IPS-18a (cell line): ENCODE results near the gene SAMD14.

Experiments
- H3K27ac ChIP-seq: one replicate; pipeline ENCODE4 v1.5.1; 2013; ENCODE audit warnings: low read length
- H3K27me3 ChIP-seq: one replicate; pipeline ENCODE4 v1.6.1; 2013; ENCODE audit warnings: mild to moderate bottlenecking, low read length; ENCODE audit not compliant: control insufficient read depth, insufficient read depth
- H3K36me3 ChIP-seq: one replicate; pipeline ENCODE4 v1.6.1; 2013; ENCODE audit warnings: low read depth, low read length; ENCODE audit not compliant: control insufficient read depth
- H3K4me1 ChIP-seq: one replicate; pipeline ENCODE4 v1.6.1; 2013; ENCODE audit warnings: low read depth, low read length; ENCODE audit not compliant: control insufficient read depth
- H3K4me3 ChIP-seq: one replicate; pipeline ENCODE4 v1.5.1; 2013; ENCODE audit warnings: low read length
- H3K9ac ChIP-seq: one replicate; pipeline ENCODE4 v1.6.1; 2013; ENCODE audit warnings: mild to moderate bottlenecking, low read length, moderate library complexity
- H3K9me3 ChIP-seq: one replicate; pipeline ENCODE4 v1.6.1; 2013; ENCODE audit warnings: low read depth, low read length; ENCODE audit not compliant: control insufficient read depth

The SAMD14 gene

DNA sequence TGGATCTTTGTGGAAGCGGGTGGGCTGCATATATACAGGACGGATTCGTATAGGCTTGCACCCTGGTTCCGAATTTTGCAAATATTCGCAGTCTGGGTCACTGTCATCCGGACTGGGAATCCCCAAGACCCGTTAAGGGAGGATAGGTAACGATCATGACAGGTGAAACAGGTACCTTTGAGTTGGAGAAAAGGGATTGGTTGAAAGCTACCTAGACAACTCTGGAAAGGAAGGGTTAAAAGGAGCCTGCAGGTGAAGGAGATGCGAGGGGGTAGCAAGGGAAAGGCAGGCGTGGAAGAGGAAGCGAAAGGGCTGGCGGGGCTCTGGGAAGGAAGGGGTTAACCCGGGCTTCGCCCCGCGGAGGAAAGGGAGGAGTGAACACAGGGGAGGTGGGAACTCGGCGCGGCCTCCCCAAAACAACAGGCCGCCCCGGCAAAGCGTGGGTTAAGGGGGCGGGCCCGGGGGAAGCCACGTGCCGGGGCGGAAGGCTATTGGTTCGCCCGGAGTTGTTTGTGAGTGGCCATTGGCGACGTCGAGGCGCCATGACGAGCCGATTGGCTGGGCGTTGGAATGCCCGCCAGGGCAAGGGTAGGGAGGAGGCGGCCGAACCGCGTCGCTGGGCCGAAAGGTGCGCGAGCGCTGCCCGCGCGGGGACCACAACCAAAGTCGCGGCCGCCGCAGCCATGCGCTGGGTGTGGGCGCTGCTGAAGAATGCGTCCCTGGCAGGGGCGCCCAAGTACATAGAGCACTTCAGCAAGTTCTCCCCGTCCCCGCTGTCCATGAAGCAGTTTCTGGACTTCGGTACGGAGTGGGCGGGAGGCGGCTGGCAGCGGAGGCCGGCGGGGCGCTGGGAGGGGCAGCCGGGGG, 35.0 kb downstream of the SAMD14 start, which contains the start of gene PDK2:
Gene PDK2 (plus strand): TSS at position 599 of the 867 bp plus-strand sequence. CDS start 85 bp downstream, at position 684.
- Histone ChIP-seq H3K27me3 (peaks cover 4% of the 10 kb centered on the region), H3K4me3 (peak within 1 kb of the TSS; percentile 88), H3K9ac (peak within 1 kb of the TSS; percentile 59), H3K36me3 (no peaks in the 10 kb centered on the region), H3K4me1 (peaks cover 10% of the 10 kb centered on the region), H3K27ac (no peak within 1 kb of the TSS), H3K9me3 (no peaks in the 10 kb centered on the region)

DNA sequence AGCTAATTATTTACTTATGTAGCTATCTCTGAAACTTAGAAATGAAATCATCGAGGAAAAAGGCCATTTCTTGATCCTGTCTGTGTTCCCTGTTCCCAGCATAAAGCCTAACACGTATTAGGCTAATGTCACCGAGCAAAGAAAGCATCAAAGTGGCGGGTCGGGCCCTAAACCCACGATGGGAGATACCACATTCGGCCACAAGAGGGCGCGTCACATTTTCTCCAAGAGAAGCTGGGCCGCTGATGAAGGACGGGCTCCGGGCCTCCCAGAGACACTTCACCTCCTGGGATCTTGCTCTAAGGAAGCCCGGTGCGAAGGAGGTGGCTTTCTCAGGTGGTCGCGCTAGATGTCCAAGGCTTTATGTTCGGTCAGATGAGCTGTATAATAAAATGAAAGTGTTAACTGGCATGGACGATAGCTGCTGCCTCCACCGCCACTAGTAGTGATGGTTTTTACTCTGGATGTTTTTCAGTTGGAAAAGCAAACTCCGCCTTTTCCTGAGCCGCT, 35.7 kb downstream of the SAMD14 start:
- Histone ChIP-seq H3K9me3 (no peaks in the 10 kb centered on the region), H3K9ac (no peak overlapping the region), H3K27me3 (peaks cover 4% of the 10 kb centered on the region), H3K36me3 (no peaks in the 10 kb centered on the region), H3K4me3 (peak overlapping the region; percentile 88), H3K27ac (no peak overlapping the region), H3K4me1 (peaks cover 10% of the 10 kb centered on the region)

DNA sequence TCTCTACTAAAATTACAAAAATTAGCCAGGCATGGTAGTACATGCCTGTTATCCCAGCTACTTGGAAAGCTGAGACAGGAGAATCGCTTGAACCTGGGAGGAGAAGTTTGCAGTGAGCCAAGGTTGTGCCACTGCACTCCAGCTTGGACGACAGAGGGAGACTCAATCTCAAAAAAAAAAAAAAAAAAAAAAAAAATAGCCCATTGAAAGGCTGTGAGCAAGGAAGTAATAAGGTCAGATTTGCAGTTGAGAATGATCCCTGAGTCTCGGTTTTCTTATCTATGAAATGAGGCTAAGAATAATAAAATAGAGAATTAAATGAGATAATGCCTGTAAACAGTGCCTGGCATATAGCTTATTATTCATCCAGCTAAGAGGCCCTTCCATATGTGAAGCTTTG, 36.2 kb downstream of the SAMD14 start:
- H3K9me3 ChIP-seq, result no peaks in the 10 kb centered on the region
- H3K9ac ChIP-seq, result no peak overlapping the region
- peaks cover 4% of the 10 kb centered on the region for H3K27me3 ChIP-seq
- H3K36me3 ChIP-seq, result no peaks in the 10 kb centered on the region
- H3K4me3 ChIP-seq, result no peak overlapping the region
- H3K27ac ChIP-seq, result no peak overlapping the region
- peaks cover 10% of the 10 kb centered on the region for H3K4me1 ChIP-seq

DNA sequence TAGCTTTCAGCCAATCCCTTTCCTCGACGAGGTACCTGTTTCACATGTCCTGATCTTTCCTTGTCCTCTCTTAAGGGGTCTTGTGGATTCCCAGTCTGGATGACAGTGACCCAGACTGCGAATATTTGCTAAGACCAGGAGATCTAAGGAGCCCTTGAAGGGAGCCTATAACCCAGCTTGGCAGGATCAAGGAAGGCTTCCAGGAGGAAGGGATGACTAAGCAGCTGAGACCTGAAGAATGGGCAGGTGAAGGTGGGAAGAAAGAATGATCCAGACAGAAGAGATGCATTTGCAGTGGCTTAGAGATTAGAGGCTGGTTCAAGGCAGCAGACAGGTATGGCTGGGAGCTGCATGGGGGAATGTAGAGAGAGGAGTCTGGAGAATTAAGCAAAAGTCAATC, 36.7 kb downstream of the SAMD14 start:
- peaks cover 10% of the 10 kb centered on the region for H3K4me1 ChIP-seq
- no peak overlapping the region for H3K27ac ChIP-seq
- H3K36me3 ChIP-seq, result no peaks in the 10 kb centered on the region
- H3K9ac ChIP-seq, result no peak overlapping the region
- H3K9me3 ChIP-seq, result no peaks in the 10 kb centered on the region
- H3K27me3 ChIP-seq, result peaks cover 4% of the 10 kb centered on the region
- H3K4me3 ChIP-seq, result no peak overlapping the region

DNA sequence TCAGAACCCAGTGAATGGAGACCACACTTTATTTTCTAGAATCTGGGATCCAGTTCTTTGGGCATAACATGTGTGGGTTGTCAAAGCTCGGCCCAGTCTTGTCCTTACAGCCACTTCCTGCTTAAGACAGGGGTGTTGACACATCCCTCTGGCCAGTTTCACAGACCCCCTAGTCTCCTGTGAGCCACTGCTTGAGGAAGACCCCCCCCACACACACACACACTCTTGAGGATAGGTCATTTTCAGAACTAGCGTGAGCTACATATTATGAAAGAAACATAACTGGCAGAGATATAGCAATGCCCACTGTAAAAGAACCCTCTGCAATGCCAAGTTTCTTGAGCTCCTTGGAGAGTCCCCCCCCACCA, 38.1 kb downstream of the SAMD14 start:
- Histone ChIP-seq H3K9me3 (no peaks in the 10 kb centered on the region), H3K9ac (no peak overlapping the region), H3K27ac (no peak overlapping the region), H3K4me3 (no peak overlapping the region), H3K4me1 (peaks cover 10% of the 10 kb centered on the region), H3K36me3 (no peaks in the 10 kb centered on the region), H3K27me3 (peaks cover 4% of the 10 kb centered on the region)

DNA sequence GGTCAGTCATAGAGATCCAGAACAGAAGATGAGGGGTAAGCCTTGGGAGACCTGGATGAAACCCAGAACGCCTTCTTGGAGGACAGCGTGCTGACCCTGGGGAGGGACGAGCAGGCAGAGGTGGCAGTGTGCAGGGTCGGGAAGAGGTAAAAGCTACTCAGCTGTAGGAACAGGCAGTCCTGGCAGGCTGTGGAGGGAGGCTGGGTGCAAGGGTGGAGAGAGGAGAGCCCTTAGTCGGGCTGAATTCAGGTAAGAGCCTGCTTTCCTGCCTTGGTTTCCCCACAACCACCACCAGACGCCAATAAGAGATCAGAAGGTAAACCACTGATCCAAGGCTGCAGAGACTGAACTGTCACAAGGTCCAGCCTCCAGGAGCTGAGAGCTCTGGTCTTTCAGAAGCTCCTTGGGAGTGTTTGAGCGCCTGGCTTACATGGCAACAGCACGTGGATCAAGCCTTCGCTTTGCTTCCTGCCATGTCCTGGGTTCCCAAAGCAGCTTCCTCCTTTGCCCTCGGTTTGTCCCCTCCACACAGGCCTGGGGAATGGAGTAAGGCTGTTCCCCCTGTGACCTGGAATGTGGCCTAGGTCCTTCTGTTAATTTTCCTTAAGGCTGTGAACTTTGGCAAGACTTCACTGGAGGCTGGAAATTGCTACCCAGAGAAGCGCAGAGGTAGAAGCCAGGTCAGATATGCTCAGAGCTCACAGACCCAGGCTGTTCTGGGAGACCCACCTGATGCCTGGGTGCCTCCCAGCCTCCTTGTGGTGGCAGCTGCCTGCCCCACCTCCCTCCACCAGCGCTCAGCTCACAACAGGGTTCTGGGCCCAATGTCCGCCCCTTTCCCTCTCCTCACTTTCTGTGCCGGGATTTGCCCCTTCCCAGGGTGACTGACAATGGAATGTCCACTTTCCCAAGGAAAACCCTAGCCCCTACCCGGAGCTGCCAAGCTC, 38.7 kb downstream of the SAMD14 start:
- Histone ChIP-seq H3K27me3 (peaks cover 4% of the 10 kb centered on the region), H3K9me3 (no peaks in the 10 kb centered on the region), H3K4me1 (peaks cover 10% of the 10 kb centered on the region), H3K4me3 (no peak overlapping the region), H3K9ac (no peak overlapping the region), H3K36me3 (no peaks in the 10 kb centered on the region), H3K27ac (no peak overlapping the region)

DNA sequence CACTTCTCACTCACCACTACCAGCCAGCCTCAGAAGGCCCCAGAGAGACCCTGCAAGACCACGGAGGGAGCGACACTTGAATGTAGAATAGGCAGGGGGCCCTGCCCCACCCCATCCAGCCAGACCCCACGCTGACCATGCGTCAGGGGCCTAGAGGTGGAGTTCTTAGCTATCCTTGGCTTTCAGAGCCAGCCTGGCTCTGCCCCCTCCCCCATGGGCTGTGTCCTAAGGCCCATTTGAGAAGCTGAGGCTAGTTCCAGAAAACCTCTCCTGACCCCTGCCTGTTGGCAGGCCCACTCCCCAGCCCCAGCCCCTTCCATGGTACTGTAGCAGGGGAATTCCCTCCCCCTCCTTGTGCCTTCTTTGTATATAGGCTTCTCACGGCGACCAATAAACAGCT, 39.9 kb downstream of the SAMD14 start:
- Histone ChIP-seq H3K4me1 (peaks cover 4% of the 10 kb centered on the region), H3K27ac (no peak overlapping the region), H3K9me3 (no peaks in the 10 kb centered on the region), H3K9ac (no peak overlapping the region), H3K36me3 (no peaks in the 10 kb centered on the region), H3K27me3 (peaks cover 4% of the 10 kb centered on the region), H3K4me3 (no peak overlapping the region)

DNA sequence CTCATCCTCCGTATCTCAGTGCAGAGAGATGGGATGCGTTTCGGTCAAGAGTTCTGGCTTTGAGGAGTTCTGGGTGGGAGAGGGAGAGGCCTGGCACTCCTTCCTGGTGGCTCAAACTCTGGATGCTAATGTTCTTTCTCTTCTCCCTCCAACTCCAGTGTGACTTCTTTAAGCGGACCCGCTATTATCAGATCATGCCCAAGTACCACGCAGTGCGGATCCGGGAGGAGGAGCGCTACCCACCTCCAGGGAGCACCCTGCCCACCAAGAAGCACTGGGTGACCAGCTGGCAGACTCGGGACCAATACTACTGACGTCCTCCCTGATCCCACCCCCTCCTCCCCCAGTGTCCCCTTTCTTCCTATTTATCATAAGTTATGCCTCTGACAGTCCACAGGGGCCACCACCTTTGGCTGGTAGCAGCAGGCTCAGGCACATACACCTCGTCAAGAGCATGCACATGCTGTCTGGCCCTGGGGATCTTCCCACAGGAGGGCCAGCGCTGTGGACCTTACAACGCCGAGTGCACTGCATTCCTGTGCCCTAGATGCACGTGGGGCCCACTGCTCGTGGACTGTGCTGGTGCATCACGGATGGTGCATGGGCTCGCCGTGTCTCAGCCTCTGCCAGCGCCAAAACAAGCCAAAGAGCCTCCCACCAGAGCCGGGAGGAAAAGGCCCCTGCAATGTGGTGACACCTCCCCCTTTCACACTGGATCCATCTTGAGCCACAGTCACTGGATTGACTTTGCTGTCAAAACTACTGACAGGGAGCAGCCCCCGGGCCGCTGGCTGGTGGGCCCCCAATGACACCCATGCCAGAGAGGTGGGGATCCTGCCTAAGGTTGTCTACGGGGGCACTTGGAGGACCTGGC, 40.8 kb downstream of the SAMD14 start:
- Histone ChIP-seq H3K36me3 (no peaks in the 10 kb centered on the region), H3K9me3 (no peaks in the 10 kb centered on the region), H3K27me3 (no peaks in the 10 kb centered on the region), H3K27ac (no peak overlapping the region), H3K4me3 (no peak overlapping the region), H3K4me1 (no peaks in the 10 kb centered on the region), H3K9ac (no peak overlapping the region)

DNA sequence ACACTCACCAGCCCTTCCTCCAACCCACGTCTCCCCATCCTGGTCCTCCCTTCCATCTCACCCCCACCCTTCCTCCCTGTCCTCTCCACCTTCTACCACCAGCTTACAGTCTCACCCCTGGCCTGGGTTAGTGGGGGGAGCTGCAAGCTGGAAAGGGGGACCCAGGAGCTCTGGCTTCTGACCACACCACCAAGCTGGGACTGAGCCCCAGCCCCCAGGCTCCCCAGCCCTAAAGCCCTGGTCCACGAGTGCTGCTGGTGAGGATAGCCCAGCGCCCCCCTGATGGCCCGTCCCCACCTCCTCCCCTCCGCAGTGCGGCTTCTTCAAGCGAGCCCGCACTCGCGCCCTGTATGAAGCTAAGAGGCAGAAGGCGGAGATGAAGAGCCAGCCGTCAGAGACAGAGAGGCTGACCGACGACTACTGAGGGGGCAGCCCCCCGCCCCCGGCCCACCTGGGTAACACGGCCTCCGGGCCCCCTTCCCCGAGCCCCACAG, 42.0 kb downstream of the SAMD14 start:
- no peak overlapping the region for H3K4me3 ChIP-seq
- H3K27ac ChIP-seq, result no peak overlapping the region
- no peaks in the 10 kb centered on the region for H3K27me3 ChIP-seq
- H3K9me3 ChIP-seq, result no peaks in the 10 kb centered on the region
- no peaks in the 10 kb centered on the region for H3K36me3 ChIP-seq
- H3K9ac ChIP-seq, result no peak overlapping the region
- no peaks in the 10 kb centered on the region for H3K4me1 ChIP-seq

DNA sequence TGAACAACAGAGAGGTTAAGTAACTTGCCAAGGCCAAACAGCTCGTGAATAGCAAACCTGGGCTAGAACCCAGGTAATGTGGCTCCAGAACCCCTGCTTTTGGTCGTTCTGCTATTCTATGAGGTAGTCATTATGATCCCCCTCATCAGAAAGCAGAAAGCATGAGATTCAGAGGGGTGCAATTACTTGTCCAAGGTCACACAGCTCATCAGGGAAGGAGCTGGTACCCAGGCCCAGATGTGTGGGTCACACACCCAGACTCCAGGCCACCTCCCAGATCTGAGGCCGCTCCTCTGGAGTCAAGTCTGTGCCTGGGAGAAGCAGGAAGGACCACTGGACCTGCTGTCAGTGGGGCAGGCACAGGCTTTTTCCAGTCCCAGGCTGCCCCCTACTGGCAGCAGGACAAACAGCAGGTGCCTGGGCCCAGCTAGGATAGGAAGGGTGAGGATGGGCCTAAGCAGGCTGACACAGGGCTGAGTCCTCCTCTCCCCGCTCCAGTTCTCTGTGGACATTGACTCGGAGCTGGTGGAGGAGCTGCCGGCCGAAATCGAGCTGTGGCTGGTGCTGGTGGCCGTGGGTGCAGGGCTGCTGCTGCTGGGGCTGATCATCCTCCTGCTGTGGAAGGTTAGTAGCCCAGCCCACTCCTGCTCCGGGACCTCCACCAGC, 42.6 kb downstream of the SAMD14 start:
- H3K9me3 ChIP-seq, result no peaks in the 10 kb centered on the region
- no peaks in the 10 kb centered on the region for H3K36me3 ChIP-seq
- no peak overlapping the region for H3K4me3 ChIP-seq
- no peak overlapping the region for H3K27ac ChIP-seq
- no peak overlapping the region for H3K9ac ChIP-seq
- H3K4me1 ChIP-seq, result no peaks in the 10 kb centered on the region
- H3K27me3 ChIP-seq, result no peaks in the 10 kb centered on the region
